ENCODE measurements around the gene ROM1.

The ROM1 gene

DNA sequence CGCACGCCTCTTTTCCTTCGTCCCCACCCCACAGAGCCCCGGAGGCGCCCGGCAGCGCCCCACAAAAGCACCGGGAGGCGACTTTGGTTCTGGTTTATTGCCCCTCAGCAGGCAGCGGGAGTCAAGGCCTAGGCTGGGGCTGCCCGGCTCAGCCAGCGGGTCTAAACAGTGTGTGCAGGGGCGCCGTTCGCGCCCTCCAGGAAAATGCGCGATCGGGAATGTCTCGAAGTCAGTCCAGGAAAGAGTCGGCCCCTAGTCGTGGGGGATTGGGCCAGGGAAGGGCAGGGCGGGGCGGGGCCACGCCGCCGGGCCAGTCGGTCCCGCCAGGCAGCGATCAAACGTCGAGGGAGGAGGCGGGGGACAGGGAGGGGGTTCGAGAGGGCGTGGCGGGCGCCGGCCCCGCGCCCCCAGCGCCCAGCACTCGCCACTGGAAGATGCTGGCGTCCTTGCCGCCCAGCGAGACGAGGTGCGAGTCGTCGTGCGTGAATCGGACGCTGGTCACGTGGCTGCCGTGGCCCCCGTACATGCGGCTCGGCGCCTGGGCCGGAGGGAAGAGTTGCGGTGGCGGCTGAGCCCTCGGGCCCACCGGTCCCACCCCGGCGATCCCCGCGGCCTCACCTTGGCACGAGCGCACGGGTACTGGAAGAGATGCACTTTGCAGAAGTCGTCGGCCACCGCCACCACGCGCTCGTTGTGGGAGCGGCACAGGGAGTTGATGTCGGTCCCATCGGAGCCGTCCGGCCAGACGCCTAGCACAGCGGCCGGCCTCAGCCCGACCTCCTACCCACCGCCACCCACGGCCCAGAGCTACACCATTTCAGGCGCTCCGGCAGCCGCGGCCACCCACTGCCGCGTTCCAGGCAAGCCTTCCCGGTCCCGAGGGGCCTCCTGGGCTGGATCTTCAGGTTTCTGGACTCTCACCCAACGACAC, 10.7 kb upstream of the ROM1 start:
- TF ChIP-seq Cebpa-rat (IDR thresholded peaks at IDR 0.05) = no peak
- Histone ChIP-seq H3K9me3 (replicated peaks in 1 of 11) (no peaks in the 10 kb centered on the region), H3K9ac (peak overlapping the region; percentile 97 to 100 (median 99)), H3K4me3 (peak overlapping the region; percentile 90 to 100 (median 98)), H3K4me2 (peak overlapping the region; percentile 83 to 95 (median 91)), H3K4me1 (peaks cover 50 to 71% (median 59%) of the 10 kb centered on the region in 10 experiments), H3K36me3 (peaks cover 40 to 71% (median 55%) of the 10 kb centered on the region in 11 experiments), H3K27me3 (no peaks in the 10 kb centered on the region), H3K27ac (peak overlapping the region; percentile 40 to 100 (median 99); a peak in 21 of 22 replicates), H4K20me1 (peaks cover 0 to 33% (median 16%) of the 10 kb centered on the region in 11 experiments; a peak in 18 of 22 replicates)

- H3K9me3 ChIP-seq (replicated peaks in 1 of 11) = no peaks in the 10 kb centered on the region
- peak overlapping the region; percentile 90 to 100 (median 98); a peak in 18 of 20 replicates for H3K4me3 ChIP-seq
- H3K27ac ChIP-seq = peak overlapping the region in 6 of 11 experiments; percentile 96 to 100 (median 99); a peak in 12 of 22 replicates
- peak overlapping the region; percentile 97 to 100 (median 99); a peak in 19 of 22 replicates for H3K9ac ChIP-seq
- no peak for TF ChIP-seq Cebpa-rat (IDR thresholded peaks at IDR 0.05)
- no peaks in the 10 kb centered on the region for H3K27me3 ChIP-seq
- H3K36me3 ChIP-seq = peaks cover 34 to 71% (median 49%) of the 10 kb centered on the region in 11 experiments
- H4K20me1 ChIP-seq = peaks cover 0 to 27% (median 9%) of the 10 kb centered on the region in 11 experiments; a peak in 18 of 22 replicates
- H3K4me2 ChIP-seq = peak overlapping the region; percentile 83 to 95 (median 91)
- H3K4me1 ChIP-seq = peaks cover 50 to 71% (median 59%) of the 10 kb centered on the region in 10 experiments
Observed at GRCh38 chr11:62603072-62603408, 10.0 kb upstream of the ROM1 start.

DNA sequence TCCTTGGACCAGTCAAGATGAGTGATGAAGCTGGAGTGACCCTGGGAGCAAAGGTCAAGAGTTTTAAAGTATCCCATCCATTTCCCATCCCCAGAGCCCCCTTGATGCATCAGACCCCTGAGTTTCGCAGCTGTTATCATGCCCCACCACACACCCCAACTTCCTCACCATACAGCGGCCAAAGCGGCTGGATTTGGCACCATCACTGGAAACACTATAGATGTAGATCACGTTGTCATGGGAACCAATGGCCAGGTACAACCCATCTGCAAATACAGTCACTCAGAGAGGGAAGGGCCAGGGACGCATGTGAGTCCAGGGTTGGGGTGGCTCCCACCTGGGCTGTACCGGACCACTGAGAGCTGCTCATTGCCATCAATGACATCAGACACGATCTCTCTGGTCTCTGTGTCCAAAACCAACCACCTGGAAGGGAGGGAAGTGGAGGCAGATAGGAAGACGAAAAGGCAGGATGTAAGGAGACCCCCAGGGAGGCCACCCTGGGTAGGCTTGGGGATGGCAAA, 9.2 kb upstream of the ROM1 start:
- H3K27me3 ChIP-seq = no peaks in the 10 kb centered on the region
- H3K9me3 ChIP-seq (replicated peaks in 1 of 11) = no peaks in the 10 kb centered on the region
- TF ChIP-seq Cebpa-rat (IDR thresholded peaks at IDR 0.05) = no peak
- H4K20me1 ChIP-seq = peaks cover 0 to 23% (median 1%) of the 10 kb centered on the region in 11 experiments; a peak in 14 of 22 replicates
- no peak overlapping the region for H3K4me3 ChIP-seq
- H3K4me1 ChIP-seq = peaks cover 50 to 71% (median 59%) of the 10 kb centered on the region in 10 experiments
- H3K27ac ChIP-seq = no peak overlapping the region
- H3K4me2 ChIP-seq = peak overlapping the region in 8 of 11 experiments; percentile 32 to 95 (median 90); a peak in 11 of 22 replicates
- H3K36me3 ChIP-seq = peaks cover 31 to 71% (median 50%) of the 10 kb centered on the region in 11 experiments
- H3K9ac ChIP-seq = peak overlapping the region in 1 of 11 experiments; percentile 100; a peak in 1 of 22 replicates

GRCh38 chr11:62604460-62605120, 8.5 kb upstream of the ROM1 start:
- H3K27ac ChIP-seq = no peak overlapping the region
- peak overlapping the region; percentile 13 to 56 (median 35); a peak in 16 of 22 replicates for H3K4me2 ChIP-seq
- no peaks in the 10 kb centered on the region for H3K27me3 ChIP-seq
- H3K9ac ChIP-seq = peak overlapping the region in 6 of 11 experiments; percentile 9 to 34 (median 18); a peak in 7 of 22 replicates
- no peaks in the 10 kb centered on the region for H3K9me3 ChIP-seq (replicated peaks in 1 of 11)
- H3K36me3 ChIP-seq = peaks cover 30 to 77% (median 52%) of the 10 kb centered on the region in 11 experiments
- no peak overlapping the region for H3K4me3 ChIP-seq
- H3K4me1 ChIP-seq = peaks cover 55 to 77% (median 64%) of the 10 kb centered on the region in 10 experiments
- no peak for TF ChIP-seq Cebpa-rat (IDR thresholded peaks at IDR 0.05)
- H4K20me1 ChIP-seq = peaks cover 0 to 23% (median 0%) of the 10 kb centered on the region in 11 experiments; a peak in 9 of 22 replicates

DNA sequence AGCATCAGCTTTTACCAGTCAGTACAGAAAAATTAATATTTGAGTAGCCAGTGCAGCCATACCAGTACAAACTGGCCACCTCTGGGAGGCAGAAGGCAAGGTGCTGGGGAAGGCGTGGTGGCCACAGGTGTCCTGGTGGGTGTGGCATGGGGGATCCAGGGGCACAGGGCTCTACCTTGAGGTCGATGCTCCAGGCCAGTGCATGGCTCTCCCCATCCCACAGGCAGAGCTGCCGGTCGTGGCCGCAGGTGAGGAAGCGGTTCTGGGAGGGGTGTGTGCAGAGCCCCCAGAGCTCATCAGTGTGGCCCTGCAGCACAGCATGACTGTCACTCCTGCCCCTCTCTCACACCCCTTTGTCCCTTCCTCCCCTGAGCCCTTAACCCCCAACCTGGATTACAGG, 7.6 kb upstream of the ROM1 start:
- no peak for TF ChIP-seq Cebpa-rat (IDR thresholded peaks at IDR 0.05)
- Histone ChIP-seq H4K20me1 (peaks cover 0 to 23% (median 0%) of the 10 kb centered on the region in 11 experiments; a peak in 8 of 22 replicates), H3K27ac (no peak overlapping the region), H3K36me3 (peaks cover 24 to 75% (median 43%) of the 10 kb centered on the region in 11 experiments), H3K4me1 (peaks cover 57 to 80% (median 68%) of the 10 kb centered on the region in 10 experiments), H3K4me3 (no peak overlapping the region), H3K27me3 (no peaks in the 10 kb centered on the region), H3K9me3 (replicated peaks in 1 of 11) (no peaks in the 10 kb centered on the region), H3K4me2 (peak overlapping the region in 8 of 11 experiments; percentile 3 to 56 (median 28); a peak in 10 of 22 replicates), H3K9ac (peak overlapping the region in 6 of 11 experiments; percentile 5 to 22 (median 18); a peak in 3 of 22 replicates)

GRCh38 chr11:62605902-62606301, 7.2 kb upstream of the ROM1 start:
- Histone ChIP-seq H3K27ac (no peak overlapping the region), H3K36me3 (peaks cover 24 to 77% (median 43%) of the 10 kb centered on the region in 11 experiments), H3K4me2 (peak overlapping the region in 2 of 11 experiments; percentile 3 to 29; a peak in 2 of 22 replicates), H3K4me3 (no peak overlapping the region), H3K4me1 (peaks cover 62 to 84% (median 72%) of the 10 kb centered on the region in 10 experiments), H4K20me1 (peaks cover 0 to 23% (median 0%) of the 10 kb centered on the region in 11 experiments; a peak in 4 of 22 replicates), H3K9me3 (replicated peaks in 1 of 11) (no peaks in the 10 kb centered on the region), H3K27me3 (no peaks in the 10 kb centered on the region), H3K9ac (peak overlapping the region in 4 of 11 experiments; percentile 5 to 38 (median 20); a peak in 2 of 22 replicates)
- no peak for TF ChIP-seq Cebpa-rat (IDR thresholded peaks at IDR 0.05)

DNA sequence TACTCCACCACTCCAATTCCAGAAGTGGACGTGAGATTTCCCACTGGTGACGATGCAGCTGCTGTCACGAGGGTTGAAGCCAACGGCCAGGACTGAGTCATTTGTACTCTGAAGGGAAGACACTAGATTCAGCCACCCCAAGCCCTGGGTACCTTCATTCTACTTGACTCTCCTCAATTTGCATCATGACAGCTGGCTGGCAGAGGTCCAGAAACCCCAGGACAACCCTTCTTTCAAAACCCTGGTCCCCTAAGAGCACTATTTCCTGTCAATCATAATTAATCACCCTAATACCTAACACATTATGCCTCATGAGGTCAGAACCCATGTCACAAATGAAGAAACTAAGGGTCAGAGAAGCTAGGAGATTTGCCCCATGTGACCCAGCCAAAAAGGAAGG, 5.3 kb upstream of the ROM1 start:
- peaks cover 66 to 85% (median 75%) of the 10 kb centered on the region in 10 experiments for H3K4me1 ChIP-seq
- no peak for TF ChIP-seq Cebpa-rat (IDR thresholded peaks at IDR 0.05)
- peak overlapping the region in 3 of 11 experiments; percentile 4 to 43 (median 38); a peak in 3 of 22 replicates for H3K27ac ChIP-seq

DNA sequence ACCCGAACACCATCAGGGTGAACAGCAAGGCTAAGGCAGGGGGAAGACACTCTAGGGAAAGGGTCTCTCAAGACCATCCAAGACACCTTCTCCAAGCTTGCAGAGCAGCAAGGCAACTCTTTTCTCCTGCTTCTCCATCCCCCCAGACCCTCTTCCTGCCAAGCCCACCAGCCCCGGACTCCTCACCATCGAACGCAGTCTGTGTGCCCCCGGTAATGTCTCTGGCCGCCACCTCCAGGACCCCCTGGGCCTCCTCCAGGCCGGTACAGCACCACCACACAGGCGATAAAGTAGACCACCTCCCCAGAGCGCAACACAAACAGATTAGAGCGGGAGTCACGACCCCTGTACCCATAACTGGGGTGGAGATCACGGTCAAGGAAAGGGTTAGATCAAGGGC, 4.3 kb upstream of the ROM1 start:
- Histone ChIP-seq H3K27ac (peak overlapping the region in 2 of 11 experiments; percentile 4 to 18; a peak in 2 of 22 replicates), H3K9ac (peak overlapping the region in 7 of 11 experiments; percentile 84 to 94 (median 90); a peak in 9 of 22 replicates), H3K27me3 (no peaks in the 10 kb centered on the region), H4K20me1 (peaks cover 0 to 30% (median 0%) of the 10 kb centered on the region in 11 experiments; a peak in 3 of 22 replicates), H3K4me2 (peak overlapping the region in 10 of 11 experiments; percentile 56 to 100 (median 96); a peak in 19 of 22 replicates), H3K9me3 (replicated peaks in 1 of 11) (no peaks in the 10 kb centered on the region), H3K36me3 (peaks cover 21 to 72% (median 39%) of the 10 kb centered on the region in 11 experiments), H3K4me3 (no peak overlapping the region), H3K4me1 (peaks cover 60 to 81% (median 72%) of the 10 kb centered on the region in 10 experiments)
- TF ChIP-seq Cebpa-rat (IDR thresholded peaks at IDR 0.05) = no peak

More for the DNA sequence above, 5.3 kb upstream of the ROM1 start:
- H3K9ac ChIP-seq = peak overlapping the region in 6 of 11 experiments; percentile 2 to 91 (median 63); a peak in 8 of 22 replicates
- peaks cover 0 to 23% (median 0%) of the 10 kb centered on the region in 11 experiments; a peak in 2 of 22 replicates for H4K20me1 ChIP-seq
- H3K4me3 ChIP-seq = no peak overlapping the region
- H3K27me3 ChIP-seq = no peaks in the 10 kb centered on the region
- no peaks in the 10 kb centered on the region for H3K9me3 ChIP-seq (replicated peaks in 1 of 11)
- H3K4me2 ChIP-seq = peak overlapping the region; percentile 51 to 100 (median 92)
- peaks cover 24 to 76% (median 43%) of the 10 kb centered on the region in 11 experiments for H3K36me3 ChIP-seq

Data from BLaER1 treated with 17β-estradiol and CSF1 and Interleukin-3, amounts not matched to agents 10 nM and 100 nM (cell line).